Keratinocyte (primary cell): ENCODE results near the gene RARS2.

Experiments
- CTCF ChIP-seq, 3 experiments: IDR thresholded peaks in 1 of 3; conservative IDR thresholded peaks in 1 of 3; optimal IDR thresholded peaks in 1 of 3; 2 replicates in 2 of 3; 3 replicates in 1 of 3; pipeline versions ENCODE3 to v1.5.1; 2011; ENCODE audit warnings: low read length in 3 of 3, mild to moderate bottlenecking in 3 of 3, moderate library complexity in 2 of 3, control low read depth in 1 of 3, inconsistent platforms in 1 of 3; ENCODE audit not compliant: insufficient read depth in 2 of 3; ENCODE audit errors: extremely low read depth in 1 of 3
- EZH2 ChIP-seq: IDR thresholded peaks from one replicate; pipeline ENCODE4 v1.6.1; 2012; ENCODE audit warnings: inconsistent platforms, mild to moderate bottlenecking, low read length, moderate library complexity

GRCh38 chr6:87572883-87573282, 16.9 kb downstream of the RARS2 start:
- TF ChIP-seq CTCF (optimal IDR thresholded peaks at IDR 0.05 in 1 of 3, IDR thresholded peaks at IDR 0.05 in 1 of 3, conservative IDR thresholded peaks at IDR 0.05 in 1 of 3; ENCODE audit: extremely low read depth in 1 of 3, insufficient read depth in 2 of 3, low read length in 3 of 3) (no peak), EZH2 (no peak)
